COLO668 (cell line): ENCODE measurements around the gene ADGRG6.

Experiments
- DNase-seq: peaks from one replicate; lab custom pipeline; 2025; ENCODE audit not compliant: unreplicated experiment; lab: John Stamatoyannopoulos, UW

The ADGRG6 gene

DNA sequence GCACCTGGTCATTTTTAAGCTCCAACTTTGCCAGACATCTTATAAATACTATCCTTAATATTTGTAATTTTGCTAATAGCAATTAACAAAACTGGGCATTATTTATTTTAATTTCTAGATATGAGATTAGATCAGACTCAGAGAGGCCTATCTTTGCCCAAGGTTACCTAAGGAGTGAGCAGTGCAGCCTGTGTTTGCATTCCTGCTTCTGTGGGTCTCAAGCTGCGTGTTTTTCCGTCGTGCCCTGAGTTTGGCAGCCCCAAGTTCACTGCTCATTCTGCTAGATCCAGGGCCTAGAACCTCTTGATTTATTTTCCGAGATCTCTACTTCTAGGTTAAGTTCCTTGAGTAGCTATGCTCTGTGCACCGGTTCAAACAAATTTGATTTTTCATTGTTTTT is 11.0 kb upstream of the ADGRG6 start:
- DNase-seq: no peak

GRCh38 chr6:142291512-142291911 is 10.3 kb upstream of the ADGRG6 start:
- DNase-seq: no peak

DNA sequence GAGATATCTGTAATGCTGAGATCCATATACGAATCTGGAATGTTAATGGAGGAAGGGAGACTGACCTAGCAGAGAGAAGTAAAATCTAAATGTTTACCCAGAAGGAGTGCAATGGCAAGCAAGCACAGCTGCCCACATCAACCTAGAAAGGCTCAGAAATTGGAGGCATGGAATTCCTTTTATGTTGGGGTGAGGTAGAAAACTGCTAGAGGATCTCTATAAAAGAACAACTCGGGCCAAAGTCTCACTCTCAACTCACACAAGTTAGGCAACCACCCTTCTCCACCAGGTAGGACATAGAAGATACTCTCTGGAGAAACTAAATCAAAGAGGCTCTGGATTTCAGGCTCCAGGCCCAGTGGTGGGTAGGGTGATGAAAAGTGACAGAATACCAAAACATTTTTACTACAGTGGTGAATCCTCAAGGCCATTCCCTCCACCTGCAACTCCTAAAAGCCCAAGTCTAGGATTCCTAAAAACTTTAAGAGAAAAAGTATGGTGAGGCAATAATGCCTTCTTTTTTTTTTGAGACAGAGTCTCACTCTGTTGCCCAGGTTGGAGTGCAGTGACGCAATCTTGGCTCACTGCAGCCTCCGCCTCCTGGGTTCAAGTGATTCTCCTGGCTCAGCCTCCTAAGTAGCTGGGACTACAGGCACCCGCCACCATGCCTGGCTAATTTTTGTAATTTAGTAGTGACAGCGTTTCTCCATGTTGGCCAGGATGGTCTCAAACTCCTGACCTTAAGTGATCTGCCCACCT is 9.5 kb upstream of the ADGRG6 start:
- no peak for DNase-seq

DNA sequence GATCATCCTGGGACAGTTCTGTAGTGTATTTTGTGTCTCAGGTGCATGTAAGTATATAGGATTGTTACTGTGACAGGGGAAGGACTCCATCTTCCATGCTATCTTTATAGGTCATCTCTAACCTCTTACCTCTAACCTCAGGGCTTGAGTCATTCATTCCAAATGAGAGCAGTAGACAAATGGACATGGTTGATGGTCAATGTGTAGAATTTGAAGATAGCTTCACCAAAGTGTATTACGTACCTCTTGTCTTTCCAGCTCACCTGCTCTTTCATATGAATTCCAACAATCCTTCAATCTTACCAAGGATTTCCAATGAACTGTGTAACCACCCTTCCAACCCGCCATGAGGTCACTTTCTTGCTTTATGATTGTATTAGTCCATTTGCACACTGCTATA is 8.7 kb upstream of the ADGRG6 start:
- no peak for DNase-seq

DNA sequence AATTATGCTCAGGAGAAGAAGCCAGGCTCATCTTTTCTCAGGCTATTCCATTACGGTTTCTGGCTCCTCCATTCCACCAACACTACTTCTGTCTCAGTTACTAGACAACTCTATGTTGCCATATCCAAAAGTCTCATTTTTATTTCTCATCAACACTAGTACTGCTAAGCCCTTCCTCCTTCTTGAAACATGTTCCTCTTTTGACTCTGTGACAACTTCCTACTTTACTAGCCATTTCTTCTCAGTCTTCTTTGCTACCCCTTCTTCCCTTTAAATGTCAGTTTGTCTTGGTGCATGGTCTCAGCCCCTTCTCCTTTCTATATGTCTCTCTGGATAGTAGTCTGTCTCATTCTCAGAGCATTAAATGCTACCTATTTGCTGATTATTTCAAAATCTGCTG is 7.1 kb upstream of the ADGRG6 start:
- no peak for DNase-seq

GRCh38 chr6:142296975-142297604 is 4.7 kb upstream of the ADGRG6 start:
- DNase-seq: no peak

- DNase-seq: no peak
Measured at GRCh38 chr6:142297605-142297995, 4.2 kb upstream of the ADGRG6 start.

DNA sequence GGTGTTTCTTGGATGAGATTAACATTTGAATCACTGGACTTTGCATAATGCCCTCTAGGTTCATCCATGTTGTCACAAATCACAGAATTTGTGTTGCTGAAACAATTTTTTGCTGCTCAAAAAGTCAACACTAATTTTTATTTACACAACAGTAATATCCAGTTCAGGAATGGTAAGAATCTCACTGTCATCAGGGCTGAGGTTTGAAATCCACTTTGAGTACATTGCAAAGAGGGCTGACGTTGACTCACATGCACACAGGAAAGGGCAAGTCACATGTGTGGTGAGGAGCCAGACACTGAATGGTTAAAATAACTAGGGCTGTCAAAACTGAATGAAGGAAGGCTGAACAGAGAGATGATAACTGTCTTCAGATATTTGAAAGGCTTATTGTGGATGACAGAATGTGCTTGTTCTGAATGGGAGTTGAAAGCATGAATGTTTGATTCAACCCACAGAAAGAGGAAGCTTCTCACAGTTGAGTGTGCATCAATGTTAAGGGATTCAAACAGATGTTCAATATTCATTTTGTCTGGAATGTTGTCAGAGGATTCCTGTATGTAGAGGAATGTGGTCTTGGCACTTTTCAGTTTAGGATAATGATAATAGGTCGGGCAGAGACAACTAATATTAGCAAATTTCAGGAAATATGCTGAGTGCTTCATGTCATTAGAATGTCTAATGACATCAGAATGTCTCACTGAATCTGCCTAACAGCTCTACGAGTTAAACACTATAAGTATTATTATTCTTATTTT is 3.6 kb upstream of the ADGRG6 start:
- no peak for DNase-seq

- no peak for DNase-seq
Measured at GRCh38 chr6:142300302-142300701, 1.5 kb upstream of the ADGRG6 start.

GRCh38 chr6:142300758-142301650 is 803 bp upstream of the ADGRG6 start:
- DNase-seq: no peak

DNA sequence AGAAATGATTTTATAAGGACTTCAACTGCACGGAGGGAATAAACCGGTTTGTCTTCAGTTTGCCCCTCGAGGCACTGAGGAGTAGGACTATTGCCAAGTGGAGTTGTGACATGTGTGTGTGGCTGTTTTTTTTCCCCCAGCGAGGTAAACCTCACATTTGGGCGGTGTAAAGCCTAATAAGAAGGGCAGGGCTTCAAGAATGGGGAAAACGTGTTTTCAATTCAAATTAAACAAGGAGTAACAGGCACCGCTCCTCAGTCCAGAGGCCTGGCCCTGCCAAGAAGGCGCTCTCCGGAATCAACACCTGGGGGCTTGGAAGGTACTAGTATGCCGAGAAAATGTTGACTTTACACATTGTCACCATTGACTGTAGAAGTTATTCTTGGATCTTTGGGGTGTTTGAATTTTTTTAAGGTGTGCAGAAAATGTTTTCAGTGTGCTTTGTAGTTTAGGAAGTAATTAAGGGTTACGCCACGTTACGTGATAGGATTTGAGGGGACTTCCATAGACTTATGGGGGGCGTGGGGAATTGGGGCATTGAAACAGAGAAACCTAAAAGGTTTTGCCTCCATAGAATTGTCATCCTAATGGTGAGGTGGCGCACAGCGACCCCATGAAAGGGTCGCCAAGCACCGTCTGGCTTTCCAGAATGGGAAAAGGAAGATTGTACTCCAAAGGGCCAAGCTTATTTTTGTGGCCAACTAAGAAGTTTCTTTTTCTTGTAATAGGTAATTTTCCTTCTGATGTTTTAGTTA is 791 bp downstream of the ADGRG6 start:
- DNase-seq: no peak

DNA sequence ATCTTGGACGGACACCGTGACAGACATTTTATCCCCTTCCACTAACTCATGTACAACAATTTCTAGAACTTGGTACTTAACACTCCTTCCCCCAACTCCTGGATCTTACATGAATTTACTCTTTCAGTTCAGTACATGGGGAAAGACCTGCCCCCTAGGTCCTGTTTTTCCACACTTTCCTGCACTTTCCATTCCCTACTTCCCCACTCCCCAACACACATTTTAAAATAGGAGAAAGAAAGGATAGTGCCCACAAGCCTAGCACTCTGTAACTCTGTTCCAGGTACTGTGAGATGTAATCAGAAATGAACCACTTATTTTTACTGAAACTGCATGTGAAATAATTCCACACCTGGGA is 1.3 kb downstream of the ADGRG6 start:
- no peak for DNase-seq

- DNase-seq: no peak
Measured at GRCh38 chr6:142304241-142304640, 2.4 kb downstream of the ADGRG6 start.

- no peak for DNase-seq
Measured at GRCh38 chr6:142306736-142307135, 4.9 kb downstream of the ADGRG6 start.

DNA sequence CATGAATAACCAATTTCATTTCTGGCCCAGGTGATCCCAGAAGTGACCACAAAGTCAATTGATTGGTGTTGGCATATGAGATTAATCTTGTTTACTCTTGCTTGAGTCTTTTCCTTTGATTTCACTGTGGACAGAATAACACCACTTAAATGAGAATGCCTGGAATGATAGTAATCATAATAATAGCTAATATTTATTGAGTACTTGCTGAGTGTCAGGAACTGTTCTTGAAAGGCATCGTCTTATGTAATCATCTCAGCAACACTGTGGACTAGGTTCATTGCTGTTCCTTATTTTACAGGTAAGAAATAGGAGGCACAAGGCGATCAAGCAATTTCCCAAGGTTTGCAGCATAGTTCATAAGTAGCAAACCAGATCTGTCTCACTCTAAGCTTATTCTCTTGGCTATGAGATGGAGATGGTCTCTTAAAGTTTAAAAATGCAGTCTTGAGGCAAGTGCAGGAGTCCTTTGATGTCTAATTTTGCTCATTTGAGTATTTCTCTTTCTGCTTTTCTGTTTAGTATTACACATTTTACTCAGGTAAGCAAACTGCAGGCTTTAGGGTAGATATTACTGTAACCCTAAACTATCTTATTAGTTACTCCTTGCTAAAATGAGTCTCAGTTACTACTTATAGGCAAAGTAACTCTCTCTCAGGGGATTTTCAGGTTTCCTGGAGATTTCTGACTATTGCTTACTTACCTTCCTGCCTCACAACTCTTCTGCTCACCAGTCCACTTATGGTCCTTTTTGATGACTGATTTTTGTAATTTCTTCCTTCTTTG is 6.3 kb downstream of the ADGRG6 start:
- DNase-seq: no peak

DNA sequence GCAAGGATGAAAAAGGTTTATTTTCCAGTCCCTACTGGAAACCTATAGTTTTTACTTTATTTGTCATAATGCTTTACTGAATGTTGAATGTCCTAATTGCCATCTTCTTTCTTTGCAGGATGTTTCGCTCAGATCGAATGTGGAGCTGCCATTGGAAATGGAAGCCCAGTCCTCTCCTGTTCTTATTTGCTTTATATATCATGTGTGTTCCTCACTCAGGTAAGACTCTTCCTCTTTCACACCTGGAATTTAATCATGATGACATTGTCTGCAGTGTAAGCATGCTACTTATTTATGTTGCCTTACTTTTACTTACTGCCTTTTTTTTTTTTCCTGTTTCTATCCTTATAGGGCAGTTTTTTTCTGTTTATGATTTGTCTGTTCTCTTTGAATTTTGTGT is 7.6 kb downstream of the ADGRG6 start:
- DNase-seq: no peak

- DNase-seq: no peak
Measured at GRCh38 chr6:142313284-142313683, 11.5 kb downstream of the ADGRG6 start.

GRCh38 chr6:142316791-142317368 is 15.1 kb downstream of the ADGRG6 start:
- no peak for DNase-seq

DNA sequence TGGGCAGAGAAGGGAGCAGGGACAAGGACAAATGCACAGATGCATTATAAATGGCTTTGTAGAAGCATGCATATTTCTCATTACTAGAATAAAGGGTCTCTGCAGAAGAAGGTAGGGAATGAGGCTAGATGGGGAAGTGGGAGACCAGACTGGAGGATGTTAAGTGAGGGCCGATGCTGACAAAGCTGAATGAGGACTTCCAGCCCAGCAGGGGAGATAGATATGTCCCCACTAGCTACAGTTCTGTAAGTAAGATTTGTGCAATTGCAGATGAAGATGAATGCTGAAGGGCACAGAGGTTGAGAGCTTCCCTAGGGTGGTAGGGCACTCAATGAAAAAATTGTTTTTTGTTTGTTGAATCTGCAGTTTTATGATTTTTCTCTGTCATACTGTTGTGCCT is 16.9 kb downstream of the ADGRG6 start:
- DNase-seq: no peak
